ENCODE results near the gene OPCML.

Gene OPCML

DNA sequence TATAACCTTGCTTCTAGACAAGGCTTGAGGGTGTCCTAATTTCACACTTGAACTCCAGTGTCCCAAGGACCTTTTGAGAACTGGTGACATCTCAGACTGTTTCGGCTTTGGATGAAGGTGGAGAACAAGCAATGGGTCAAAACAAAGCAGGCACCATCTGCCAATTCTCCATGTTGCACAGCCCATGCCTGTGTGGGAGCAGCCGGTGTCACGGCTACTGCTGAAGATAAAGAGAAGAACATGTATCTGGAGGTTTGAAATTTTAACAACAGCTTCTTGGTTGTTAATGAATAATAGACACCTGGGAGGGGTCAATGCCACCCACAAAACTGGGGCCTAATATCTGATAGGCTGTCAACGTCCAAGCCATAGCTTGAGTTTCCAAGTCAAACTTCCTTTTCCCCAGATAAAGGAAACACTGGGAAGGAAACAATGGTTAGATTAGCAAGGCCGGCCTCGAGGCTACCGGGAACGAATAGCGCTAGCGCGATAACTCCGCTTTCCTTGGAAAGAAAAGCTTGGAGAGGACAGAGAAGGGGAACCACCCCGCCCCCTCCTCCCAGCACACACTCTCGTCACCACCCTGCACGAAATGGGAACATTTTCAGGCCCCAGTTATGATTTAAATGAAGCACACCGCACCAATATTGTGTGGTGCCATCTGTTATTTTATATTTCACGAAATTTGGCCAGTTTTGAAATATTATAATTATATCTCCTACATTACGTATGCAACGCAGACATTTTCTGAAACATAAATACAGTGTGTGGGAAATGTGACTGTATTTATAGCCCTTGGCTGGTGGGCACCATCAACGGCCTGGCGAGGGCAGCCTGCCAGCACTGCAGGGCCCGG lies 21.8 kb upstream of the OPCML start:
- Histone ChIP-seq H4K20me1 (ENCODE audit: low read depth, low read length) (no peaks in the 10 kb centered on the region), H3K4me2 (ENCODE audit: low read depth, low read length, poor library complexity, severe bottlenecking) (no peak overlapping the region), H3K9ac (ENCODE audit: low read length) (no peak overlapping the region), H3K9me3 (ENCODE audit: insufficient read depth, low read length) (no peaks in the 10 kb centered on the region), H3K27ac (ENCODE audit: low read depth, low read length) (no peak overlapping the region), H2AFZ (ENCODE audit: low read depth, low read length, severe bottlenecking) (no peak overlapping the region), H3K36me3 (ENCODE audit: low read length) (no peaks in the 10 kb centered on the region), H3K27me3 (ENCODE audit: low read length) (no peaks in the 10 kb centered on the region), H3K79me2 (ENCODE audit: insufficient read depth, low read length) (no peaks in the 10 kb centered on the region), H3K9me2 (replicated peaks; ENCODE audit: insufficient read depth, low read length) (no peaks in the 10 kb centered on the region), H3K4me3 (ENCODE audit: insufficient read depth, low read length, poor library complexity, severe bottlenecking) (no peak overlapping the region), H3F3A (ENCODE audit: insufficient read depth) (no peaks in the 10 kb centered on the region)
- TF ChIP-seq, protein P1, sequence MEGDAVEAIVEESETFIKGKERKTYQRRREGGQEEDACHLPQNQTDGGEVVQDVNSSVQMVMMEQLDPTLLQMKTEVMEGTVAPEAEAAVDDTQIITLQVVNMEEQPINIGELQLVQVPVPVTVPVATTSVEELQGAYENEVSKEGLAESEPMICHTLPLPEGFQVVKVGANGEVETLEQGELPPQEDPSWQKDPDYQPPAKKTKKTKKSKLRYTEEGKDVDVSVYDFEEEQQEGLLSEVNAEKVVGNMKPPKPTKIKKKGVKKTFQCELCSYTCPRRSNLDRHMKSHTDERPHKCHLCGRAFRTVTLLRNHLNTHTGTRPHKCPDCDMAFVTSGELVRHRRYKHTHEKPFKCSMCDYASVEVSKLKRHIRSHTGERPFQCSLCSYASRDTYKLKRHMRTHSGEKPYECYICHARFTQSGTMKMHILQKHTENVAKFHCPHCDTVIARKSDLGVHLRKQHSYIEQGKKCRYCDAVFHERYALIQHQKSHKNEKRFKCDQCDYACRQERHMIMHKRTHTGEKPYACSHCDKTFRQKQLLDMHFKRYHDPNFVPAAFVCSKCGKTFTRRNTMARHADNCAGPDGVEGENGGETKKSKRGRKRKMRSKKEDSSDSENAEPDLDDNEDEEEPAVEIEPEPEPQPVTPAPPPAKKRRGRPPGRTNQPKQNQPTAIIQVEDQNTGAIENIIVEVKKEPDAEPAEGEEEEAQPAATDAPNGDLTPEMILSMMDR (IDR thresholded peaks at IDR 0.05; ENCODE audit: insufficient read depth, low read length, poor library complexity, severe bottlenecking): no peak
- TF ChIP-seq EZH2phosphoT487 (conservative IDR thresholded peaks at IDR 0.05; ENCODE audit: low read length): no peak

DNA sequence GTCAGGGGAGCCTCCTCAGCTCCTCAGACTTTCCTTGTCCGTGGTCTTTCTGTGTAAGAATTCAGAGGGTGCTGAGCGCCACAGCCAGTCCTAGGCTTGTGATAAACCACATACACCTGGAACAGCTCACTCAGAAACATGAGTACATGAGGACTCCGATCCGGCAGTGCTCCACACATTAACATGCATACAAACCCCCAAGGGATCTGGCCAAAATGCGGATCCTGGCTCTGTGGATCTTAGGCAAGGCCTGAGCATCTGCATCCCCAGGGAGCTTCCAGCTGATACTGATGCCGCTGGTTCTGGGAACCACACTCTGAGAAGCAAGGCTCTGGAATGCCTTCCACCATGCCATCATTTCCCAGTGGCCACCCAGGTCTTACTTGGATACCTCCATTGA lies 20.6 kb upstream of the OPCML start:
- Histone ChIP-seq H3K79me2 (ENCODE audit: insufficient read depth, low read length) (no peaks in the 10 kb centered on the region), H4K20me1 (ENCODE audit: low read depth, low read length) (no peaks in the 10 kb centered on the region), H3K27me3 (ENCODE audit: low read length) (no peaks in the 10 kb centered on the region), H3K9me2 (replicated peaks; ENCODE audit: insufficient read depth, low read length) (no peaks in the 10 kb centered on the region), H3K4me3 (ENCODE audit: insufficient read depth, low read length, poor library complexity, severe bottlenecking) (no peak overlapping the region), H3K9ac (ENCODE audit: low read length) (no peak overlapping the region), H3K4me2 (ENCODE audit: low read depth, low read length, poor library complexity, severe bottlenecking) (no peak overlapping the region), H3F3A (ENCODE audit: insufficient read depth) (no peaks in the 10 kb centered on the region), H3K9me3 (ENCODE audit: insufficient read depth, low read length) (no peaks in the 10 kb centered on the region), H3K36me3 (ENCODE audit: low read length) (no peaks in the 10 kb centered on the region), H3K27ac (ENCODE audit: low read depth, low read length) (no peak overlapping the region), H2AFZ (ENCODE audit: low read depth, low read length, severe bottlenecking) (no peak overlapping the region)
- TF ChIP-seq, protein P1 (IDR thresholded peaks at IDR 0.05; ENCODE audit: insufficient read depth, low read length, poor library complexity, severe bottlenecking): no peak
- no peak for TF ChIP-seq EZH2phosphoT487 (conservative IDR thresholded peaks at IDR 0.05; ENCODE audit: low read length)

DNA sequence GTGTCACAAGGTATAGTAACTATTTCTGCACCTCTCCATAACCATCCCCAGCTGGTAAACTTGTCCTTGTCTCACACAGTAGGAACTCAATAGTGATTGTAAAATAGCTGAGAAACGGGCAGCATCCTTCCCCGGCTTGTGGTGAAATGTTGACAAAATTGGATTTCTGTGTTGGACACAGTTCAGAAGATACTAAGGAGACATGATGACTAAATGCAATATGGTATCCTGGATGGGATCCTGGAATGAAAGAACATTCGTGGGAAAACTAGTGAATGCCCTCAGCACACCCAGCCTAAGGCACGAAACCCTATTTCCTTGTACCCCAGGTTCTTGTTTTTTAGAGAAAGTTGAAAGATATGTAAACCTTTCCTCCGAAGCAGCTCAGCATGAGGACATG lies 18.8 kb upstream of the OPCML start:
- Histone ChIP-seq H3K9me2 (replicated peaks; ENCODE audit: insufficient read depth, low read length) (no peaks in the 10 kb centered on the region), H3K9me3 (ENCODE audit: insufficient read depth, low read length) (no peaks in the 10 kb centered on the region), H3K27ac (ENCODE audit: low read depth, low read length) (no peak overlapping the region), H3K9ac (ENCODE audit: low read length) (no peak overlapping the region), H3K4me3 (ENCODE audit: insufficient read depth, low read length, poor library complexity, severe bottlenecking) (no peak overlapping the region), H2AFZ (ENCODE audit: low read depth, low read length, severe bottlenecking) (no peak overlapping the region), H3F3A (ENCODE audit: insufficient read depth) (no peaks in the 10 kb centered on the region), H3K79me2 (ENCODE audit: insufficient read depth, low read length) (no peaks in the 10 kb centered on the region), H3K27me3 (ENCODE audit: low read length) (no peaks in the 10 kb centered on the region), H4K20me1 (ENCODE audit: low read depth, low read length) (no peaks in the 10 kb centered on the region), H3K4me2 (ENCODE audit: low read depth, low read length, poor library complexity, severe bottlenecking) (no peak overlapping the region), H3K36me3 (ENCODE audit: low read length) (no peaks in the 10 kb centered on the region)
- no peak for TF ChIP-seq EZH2phosphoT487 (conservative IDR thresholded peaks at IDR 0.05; ENCODE audit: low read length)
- TF ChIP-seq, protein P1 (IDR thresholded peaks at IDR 0.05; ENCODE audit: insufficient read depth, low read length, poor library complexity, severe bottlenecking): no peak
